GM20431 (cell line): ENCODE data around the gene MIA2.
"Not testable (repeated sequence)": the region's sequence is repeated elsewhere in the genome, so short reads cannot be mapped to it uniquely, and the experiment has no call there.

ENCODE experiments used
- in situ Hi-C: fragments of 300-500 bp; cut with MseI, MboI; formaldehyde crosslinking; loops from one replicate; pipeline ENCODE4 v1.15.0; 2020; ENCODE audit warnings: low sequenced_read_pairs; ENCODE audit not compliant: unreplicated experiment

The MIA2 gene

GRCh38 chr14:39320318-39320717, 86.6 kb downstream of the MIA2 start:
- in situ Hi-C loops, result no loop called here

- in situ Hi-C loops, result no loop called here
These were observed 89.1 kb downstream of the MIA2 start for GRCh38 chr14:39322807-39323206.

- in situ Hi-C loops, result no loop called here
These were observed 90.4 kb downstream of the MIA2 start for GRCh38 chr14:39324097-39324496.

GRCh38 chr14:39339003-39339402, 105.3 kb downstream of the MIA2 start:
- in situ Hi-C loops, result no loop called here

GRCh38 chr14:39341126-39341525, 107.4 kb downstream of the MIA2 start:
- in situ Hi-C loops, result not testable (repeated sequence)

GRCh38 chr14:39342768-39343167, 109.1 kb downstream of the MIA2 start:
- in situ Hi-C loops, result no loop called here

GRCh38 chr14:39343614-39344013, 109.9 kb downstream of the MIA2 start:
- in situ Hi-C loops, result no loop called here

GRCh38 chr14:39350866-39351265, 117.2 kb downstream of the MIA2 start:
- in situ Hi-C loops, result no loop called here

- in situ Hi-C loops, result no loop called here
These were observed 118.0 kb downstream of the MIA2 start for GRCh38 chr14:39351708-39352107.

- in situ Hi-C loops, result not testable (repeated sequence)
These were observed 125.4 kb downstream of the MIA2 start for GRCh38 chr14:39359069-39359468.

- in situ Hi-C loops, result no loop called here
These were observed 126.6 kb downstream of the MIA2 start for GRCh38 chr14:39360316-39360715.

GRCh38 chr14:39361556-39361955, 127.8 kb downstream of the MIA2 start:
- in situ Hi-C loops, result not testable (repeated sequence)

GRCh38 chr14:39364509-39364908, 130.8 kb downstream of the MIA2 start:
- in situ Hi-C loops, result no loop called here

- in situ Hi-C loops, result no loop called here
These were observed 131.6 kb downstream of the MIA2 start for GRCh38 chr14:39365354-39365753.

- in situ Hi-C loops, result no loop called here
These were observed 133.0 kb downstream of the MIA2 start for GRCh38 chr14:39366460-39367386.

GRCh38 chr14:39367387-39367751, 133.7 kb downstream of the MIA2 start:
- in situ Hi-C loops, result no loop called here

- in situ Hi-C loops, result no loop called here
These were observed 134.7 kb downstream of the MIA2 start for GRCh38 chr14:39368261-39368959.

GRCh38 chr14:39369029-39369428, 135.3 kb downstream of the MIA2 start:
- in situ Hi-C loops, result no loop called here

- in situ Hi-C loops, result no loop called here
These were observed 136.7 kb downstream of the MIA2 start for GRCh38 chr14:39370415-39370814.

GRCh38 chr14:39372656-39373055, 138.9 kb downstream of the MIA2 start:
- in situ Hi-C loops, result no loop called here

- in situ Hi-C loops, result no loop called here
These were observed 141.1 kb downstream of the MIA2 start for GRCh38 chr14:39374851-39375250.
